ENCODE data around the gene CEP112.
"Not testable (repeated sequence)": the region's sequence is repeated elsewhere in the genome, so short reads cannot be mapped to it uniquely, and the experiment has no call there.

Gene CEP112

GRCh38 chr17:65707780-65708179 is 484.2 kb downstream of the CEP112 start:
- no peak for DNase-seq

- DNase-seq: no peak
Observed at GRCh38 chr17:65704731-65705130, 487.2 kb downstream of the CEP112 start.

- no peak for DNase-seq
Observed at GRCh38 chr17:65703891-65704290, 488.0 kb downstream of the CEP112 start.

GRCh38 chr17:65699459-65699858 is 492.5 kb downstream of the CEP112 start:
- DNase-seq: no peak

GRCh38 chr17:65698381-65699061 is 493.4 kb downstream of the CEP112 start:
- DNase-seq: no peak

- no peak for DNase-seq
Observed at GRCh38 chr17:65697661-65698060, 494.3 kb downstream of the CEP112 start.

- DNase-seq: no peak
Observed at GRCh38 chr17:65696739-65697394, 495.1 kb downstream of the CEP112 start.

- DNase-seq: no peak
Observed at GRCh38 chr17:65694601-65695000, 497.3 kb downstream of the CEP112 start.

- no peak for DNase-seq
Observed at GRCh38 chr17:65690626-65691310, 501.2 kb downstream of the CEP112 start.

- no peak for DNase-seq
Observed at GRCh38 chr17:65688307-65688706, 503.6 kb downstream of the CEP112 start.

GRCh38 chr17:65685110-65685509 is 506.8 kb downstream of the CEP112 start:
- DNase-seq: no peak

GRCh38 chr17:65684631-65685030 is 507.3 kb downstream of the CEP112 start:
- no peak for DNase-seq

- no peak for DNase-seq
Observed at GRCh38 chr17:65683428-65683827, 508.5 kb downstream of the CEP112 start.

- not testable (repeated sequence) for DNase-seq
Observed at GRCh38 chr17:65681763-65682162, 510.2 kb downstream of the CEP112 start.

- no peak for DNase-seq
Observed at GRCh38 chr17:65679165-65679845, 512.6 kb downstream of the CEP112 start.

GRCh38 chr17:65678546-65678945 is 513.4 kb downstream of the CEP112 start:
- DNase-seq: no peak

GRCh38 chr17:65677932-65678331 is 514.0 kb downstream of the CEP112 start:
- no peak for DNase-seq

GRCh38 chr17:65674246-65675045 is 517.5 kb downstream of the CEP112 start:
- DNase-seq: no peak

GRCh38 chr17:65670667-65671371 is 521.1 kb downstream of the CEP112 start:
- no peak for DNase-seq

- DNase-seq: no peak
Observed at GRCh38 chr17:65668211-65668610, 523.7 kb downstream of the CEP112 start.

GRCh38 chr17:65667656-65668055 is 524.3 kb downstream of the CEP112 start:
- no peak for DNase-seq

- no peak for DNase-seq
Observed at GRCh38 chr17:65666876-65667321, 525.0 kb downstream of the CEP112 start.

Data from NCI-H446 treated with DMSO at 0.1 percent for 48 hours (cell line).